GM23248 (cell line): ENCODE data around the gene KHDC4.

Experiments used
- EZH2 ChIP-seq: fragments of 200-600 bp; sonication (generic); IDR thresholded peaks from 2 replicates; pipeline ENCODE4 v1.6.1; 2018; ENCODE audit warnings: antibody characterized with exemption, mild to moderate bottlenecking; ENCODE audit not compliant: insufficient read depth, poor library complexity, severe bottlenecking
- EZH2phosphoT487 ChIP-seq: fragments of 200-600 bp; sonication (generic); IDR thresholded peaks from 2 replicates; pipeline ENCODE4 v1.6.1; 2018; ENCODE audit warnings: antibody characterized with exemption, moderate library complexity, mild to moderate bottlenecking, low read depth; ENCODE audit not compliant: insufficient read depth

DNA sequence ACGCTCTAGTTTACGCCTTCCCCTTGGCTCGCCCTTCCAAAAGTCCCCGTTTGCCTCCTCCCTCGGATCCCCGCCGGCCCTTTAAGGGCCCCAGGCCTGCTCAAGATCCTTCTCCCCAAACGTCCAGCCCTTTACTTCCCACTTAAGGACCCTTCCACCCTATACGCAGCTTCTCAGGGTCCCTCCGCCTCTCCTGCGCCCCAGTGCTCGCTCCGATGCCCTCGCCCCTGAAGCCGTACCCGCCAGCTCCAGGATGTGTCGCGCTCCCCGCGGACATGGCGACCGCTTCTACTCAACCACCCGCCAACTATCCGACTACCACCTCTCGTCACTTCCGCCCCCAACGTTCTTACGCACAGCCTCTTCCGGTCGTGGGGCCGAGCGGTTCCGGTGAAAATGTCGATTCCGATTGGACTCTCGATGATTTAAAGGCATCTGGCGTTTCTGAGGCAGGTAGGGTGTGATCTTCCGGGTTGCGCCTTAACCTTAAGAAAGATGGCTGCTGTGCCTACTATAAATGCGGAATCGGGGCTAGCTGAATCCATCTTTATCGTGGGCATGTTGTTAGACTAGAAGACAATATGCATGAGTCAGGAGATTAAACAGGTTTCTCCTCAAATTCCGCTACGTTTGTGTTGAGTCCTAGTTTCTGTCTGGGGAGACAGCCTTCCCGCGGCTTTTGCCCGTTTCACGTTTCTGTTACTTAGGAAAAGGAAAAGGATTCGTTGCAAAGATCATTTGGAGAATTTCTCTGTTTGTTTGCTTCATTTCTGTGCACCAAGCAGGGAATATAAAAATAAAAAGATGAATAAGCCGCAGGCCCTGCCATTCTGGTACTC lies at the start of gene KHDC4:
- TF ChIP-seq EZH2 = no peak
- no peak for TF ChIP-seq EZH2phosphoT487
